NB4 (cell line): Measurements from ENCODE around the gene CTBP2.

ENCODE experiments used
- MAX ChIP-seq: IDR thresholded peaks from 2 replicates; pipeline ENCODE4 v1.6.1; 2011; ENCODE audit warnings: low read depth, low read length
- MYC ChIP-seq: IDR thresholded peaks from 2 replicates; pipeline ENCODE4 v1.6.1; 2011; ENCODE audit warnings: low read depth, low read length
- POLR2A ChIP-seq: IDR thresholded peaks from 2 replicates; pipeline ENCODE4 v1.6.1; 2011; ENCODE audit warnings: mild to moderate bottlenecking; ENCODE audit not compliant: insufficient read length; ENCODE audit errors: extremely low read depth
- TF ChIP-seq, protein P1 (sequence below): IDR thresholded peaks from one replicate; pipeline ENCODE4 v1.5.1; 2012; ENCODE audit warnings: low read depth, low read length

DNA sequence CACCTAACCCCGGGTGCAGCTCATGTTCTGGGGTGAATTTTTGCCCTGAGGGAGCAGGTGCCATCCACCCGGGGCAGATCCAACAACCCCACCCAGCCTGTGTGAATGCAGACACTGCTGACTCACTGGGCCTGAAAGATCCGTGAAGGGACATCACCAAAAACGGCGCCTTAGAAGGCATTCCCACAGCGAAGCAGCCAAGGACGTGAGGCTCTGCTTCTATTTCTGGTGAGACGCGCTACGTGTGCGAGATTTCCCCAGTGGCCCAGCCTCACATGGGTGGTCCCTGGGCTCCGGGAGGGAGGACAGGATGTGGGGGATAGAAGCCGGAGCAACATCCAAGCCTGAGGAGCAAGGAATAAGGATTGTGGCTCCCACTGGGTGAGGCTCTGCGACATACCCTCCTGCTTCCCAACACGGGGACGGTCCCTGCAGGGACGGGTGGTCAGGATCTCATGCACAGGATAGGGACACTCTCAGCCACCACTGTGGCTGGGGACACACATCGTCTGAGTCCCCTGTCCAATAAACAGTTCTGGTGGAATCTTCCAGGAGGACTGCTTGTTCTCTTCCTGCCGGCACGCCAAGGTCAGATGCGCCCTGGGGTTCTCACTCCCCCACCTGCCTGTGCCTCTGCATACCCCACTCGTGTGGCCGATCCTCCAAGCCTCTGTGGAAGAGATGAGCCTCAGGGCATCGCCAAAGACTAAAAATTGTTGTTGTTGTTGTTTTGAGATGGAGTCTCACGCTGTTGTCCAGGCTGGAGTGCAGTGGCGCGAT is 148.2 kb downstream of the CTBP2 start:
- TF ChIP-seq, protein P1, sequence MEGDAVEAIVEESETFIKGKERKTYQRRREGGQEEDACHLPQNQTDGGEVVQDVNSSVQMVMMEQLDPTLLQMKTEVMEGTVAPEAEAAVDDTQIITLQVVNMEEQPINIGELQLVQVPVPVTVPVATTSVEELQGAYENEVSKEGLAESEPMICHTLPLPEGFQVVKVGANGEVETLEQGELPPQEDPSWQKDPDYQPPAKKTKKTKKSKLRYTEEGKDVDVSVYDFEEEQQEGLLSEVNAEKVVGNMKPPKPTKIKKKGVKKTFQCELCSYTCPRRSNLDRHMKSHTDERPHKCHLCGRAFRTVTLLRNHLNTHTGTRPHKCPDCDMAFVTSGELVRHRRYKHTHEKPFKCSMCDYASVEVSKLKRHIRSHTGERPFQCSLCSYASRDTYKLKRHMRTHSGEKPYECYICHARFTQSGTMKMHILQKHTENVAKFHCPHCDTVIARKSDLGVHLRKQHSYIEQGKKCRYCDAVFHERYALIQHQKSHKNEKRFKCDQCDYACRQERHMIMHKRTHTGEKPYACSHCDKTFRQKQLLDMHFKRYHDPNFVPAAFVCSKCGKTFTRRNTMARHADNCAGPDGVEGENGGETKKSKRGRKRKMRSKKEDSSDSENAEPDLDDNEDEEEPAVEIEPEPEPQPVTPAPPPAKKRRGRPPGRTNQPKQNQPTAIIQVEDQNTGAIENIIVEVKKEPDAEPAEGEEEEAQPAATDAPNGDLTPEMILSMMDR: no peak
- TF ChIP-seq POLR2A (no peak), MYC (no peak), MAX (no peak)
